ENCODE data around the gene TUT7.
A peak's percentile ranks its signal among the peaks of the same experiment; 100 is the strongest.
"Not testable (repeated sequence)": the region's sequence is repeated elsewhere in the genome, so short reads cannot be mapped to it uniquely, and the experiment has no call there.

TUT7 gene, protein sequence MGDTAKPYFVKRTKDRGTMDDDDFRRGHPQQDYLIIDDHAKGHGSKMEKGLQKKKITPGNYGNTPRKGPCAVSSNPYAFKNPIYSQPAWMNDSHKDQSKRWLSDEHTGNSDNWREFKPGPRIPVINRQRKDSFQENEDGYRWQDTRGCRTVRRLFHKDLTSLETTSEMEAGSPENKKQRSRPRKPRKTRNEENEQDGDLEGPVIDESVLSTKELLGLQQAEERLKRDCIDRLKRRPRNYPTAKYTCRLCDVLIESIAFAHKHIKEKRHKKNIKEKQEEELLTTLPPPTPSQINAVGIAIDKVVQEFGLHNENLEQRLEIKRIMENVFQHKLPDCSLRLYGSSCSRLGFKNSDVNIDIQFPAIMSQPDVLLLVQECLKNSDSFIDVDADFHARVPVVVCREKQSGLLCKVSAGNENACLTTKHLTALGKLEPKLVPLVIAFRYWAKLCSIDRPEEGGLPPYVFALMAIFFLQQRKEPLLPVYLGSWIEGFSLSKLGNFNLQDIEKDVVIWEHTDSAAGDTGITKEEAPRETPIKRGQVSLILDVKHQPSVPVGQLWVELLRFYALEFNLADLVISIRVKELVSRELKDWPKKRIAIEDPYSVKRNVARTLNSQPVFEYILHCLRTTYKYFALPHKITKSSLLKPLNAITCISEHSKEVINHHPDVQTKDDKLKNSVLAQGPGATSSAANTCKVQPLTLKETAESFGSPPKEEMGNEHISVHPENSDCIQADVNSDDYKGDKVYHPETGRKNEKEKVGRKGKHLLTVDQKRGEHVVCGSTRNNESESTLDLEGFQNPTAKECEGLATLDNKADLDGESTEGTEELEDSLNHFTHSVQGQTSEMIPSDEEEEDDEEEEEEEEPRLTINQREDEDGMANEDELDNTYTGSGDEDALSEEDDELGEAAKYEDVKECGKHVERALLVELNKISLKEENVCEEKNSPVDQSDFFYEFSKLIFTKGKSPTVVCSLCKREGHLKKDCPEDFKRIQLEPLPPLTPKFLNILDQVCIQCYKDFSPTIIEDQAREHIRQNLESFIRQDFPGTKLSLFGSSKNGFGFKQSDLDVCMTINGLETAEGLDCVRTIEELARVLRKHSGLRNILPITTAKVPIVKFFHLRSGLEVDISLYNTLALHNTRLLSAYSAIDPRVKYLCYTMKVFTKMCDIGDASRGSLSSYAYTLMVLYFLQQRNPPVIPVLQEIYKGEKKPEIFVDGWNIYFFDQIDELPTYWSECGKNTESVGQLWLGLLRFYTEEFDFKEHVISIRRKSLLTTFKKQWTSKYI (N-terminal part only)

GRCh38 chr9:86354011-86354817 is at the start of gene TUT7:
Gene TUT7 (minus strand): TSS chr9:86354410. CDS start chr9:86353199, 1,211 bp downstream.
- DNase-seq = peak; percentile 93 to 95

- DNase-seq = no peak
Observed at GRCh38 chr9:86402591-86402990, 48.4 kb upstream of the TUT7 start.

DNA sequence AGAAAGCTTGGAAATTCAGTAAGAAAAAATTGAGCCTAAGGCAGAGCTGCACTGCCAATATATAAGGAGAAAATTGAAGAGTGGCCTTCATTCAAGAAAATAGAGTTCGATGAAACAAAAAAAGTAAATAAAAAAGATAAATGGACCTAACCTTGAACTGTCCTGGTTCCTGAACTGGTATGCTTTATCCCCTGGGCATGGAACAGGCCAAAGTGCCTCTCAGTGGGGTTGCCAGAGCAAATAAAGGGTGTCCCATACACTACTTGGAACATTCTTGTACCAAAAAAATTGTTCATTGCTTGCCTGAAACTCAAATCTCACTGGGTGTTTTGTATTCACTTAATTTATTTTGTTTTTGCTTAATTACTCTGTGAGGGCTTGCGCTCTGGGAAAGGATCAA is 42.2 kb upstream of the TUT7 start:
- DNase-seq = no peak

- DNase-seq = not testable (repeated sequence)
Observed at GRCh38 chr9:86390184-86390583, 36.0 kb upstream of the TUT7 start.

DNA sequence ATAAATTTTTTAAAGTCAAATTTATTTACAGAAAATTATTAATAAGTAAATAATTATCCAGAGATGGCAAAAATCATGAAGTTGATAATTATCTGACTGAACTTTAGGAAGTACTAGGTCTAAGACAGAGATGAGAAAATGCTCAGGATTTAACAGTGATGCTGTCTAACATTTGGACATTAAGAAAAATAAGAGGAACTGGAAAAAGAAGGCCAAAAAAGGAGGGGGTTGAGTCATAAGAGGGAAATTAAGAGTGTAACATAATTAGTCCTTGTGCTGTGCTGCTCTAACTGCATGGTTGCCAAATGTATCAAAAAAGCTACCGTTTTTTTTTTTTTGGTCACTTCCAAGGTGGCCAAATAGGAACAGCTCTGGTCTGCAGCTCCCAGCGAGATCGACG is 35.4 kb upstream of the TUT7 start:
- DNase-seq = no peak

- no peak for DNase-seq
Observed at GRCh38 chr9:86387376-86387775, 33.2 kb upstream of the TUT7 start.

DNA sequence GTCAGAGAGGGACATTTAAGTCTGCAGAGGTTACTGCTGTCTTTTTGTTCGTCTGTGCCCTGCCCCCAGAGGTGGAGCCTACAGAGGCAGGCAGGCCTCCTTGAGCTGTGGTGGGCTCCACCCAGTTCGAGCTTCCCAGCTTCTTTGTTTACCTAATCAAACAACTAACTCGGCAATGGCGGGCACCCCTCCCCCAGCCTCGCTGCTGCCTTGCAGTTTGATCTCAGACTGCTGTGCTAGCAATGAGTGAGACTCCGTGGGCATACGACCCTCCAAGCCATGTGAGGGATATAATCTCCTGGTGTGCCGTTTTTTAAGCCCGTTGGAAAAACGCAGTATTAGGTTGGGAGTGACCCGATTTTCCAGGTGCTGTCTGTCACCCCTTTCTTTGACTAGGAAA is 28.8 kb upstream of the TUT7 start:
- DNase-seq = not testable (repeated sequence)

DNA sequence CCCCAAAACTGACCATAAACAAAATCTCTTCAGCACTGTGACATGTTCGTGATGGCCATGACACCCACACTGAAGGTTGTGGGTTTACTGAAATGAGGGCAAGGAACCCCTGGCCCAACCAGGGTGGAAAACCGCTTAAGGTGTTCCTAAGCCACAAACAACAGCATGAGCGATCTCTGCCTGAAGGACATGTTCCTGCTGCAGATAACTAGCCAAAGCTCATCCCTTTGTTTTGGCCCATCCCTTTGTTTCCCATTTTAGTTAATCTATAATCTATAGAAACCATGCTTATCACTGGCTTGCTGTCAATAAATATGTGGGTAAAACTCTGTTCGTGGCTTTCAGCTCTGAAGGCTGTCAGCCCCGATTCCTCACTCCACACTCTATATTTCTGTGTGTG is 21.8 kb upstream of the TUT7 start:
- no peak for DNase-seq

DNA sequence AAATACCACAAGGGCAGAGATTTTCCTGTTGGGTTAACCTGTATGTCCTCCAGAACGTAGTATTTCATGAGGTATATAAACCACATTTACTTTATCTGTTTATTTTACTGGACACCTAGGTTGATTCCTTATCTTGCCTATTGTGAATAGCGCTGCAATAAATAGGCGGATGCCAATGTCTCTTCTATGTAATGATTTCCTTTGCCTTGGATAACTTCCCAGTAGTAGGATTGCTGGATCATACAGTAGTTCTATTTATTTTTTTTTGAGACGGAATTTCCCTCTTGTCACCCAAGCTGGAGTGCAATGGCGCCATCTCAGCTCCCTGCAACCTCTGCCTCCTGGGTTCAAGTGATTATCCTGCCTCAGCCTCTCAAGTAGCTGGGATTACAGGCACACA is 15.6 kb upstream of the TUT7 start:
- DNase-seq = no peak

DNA sequence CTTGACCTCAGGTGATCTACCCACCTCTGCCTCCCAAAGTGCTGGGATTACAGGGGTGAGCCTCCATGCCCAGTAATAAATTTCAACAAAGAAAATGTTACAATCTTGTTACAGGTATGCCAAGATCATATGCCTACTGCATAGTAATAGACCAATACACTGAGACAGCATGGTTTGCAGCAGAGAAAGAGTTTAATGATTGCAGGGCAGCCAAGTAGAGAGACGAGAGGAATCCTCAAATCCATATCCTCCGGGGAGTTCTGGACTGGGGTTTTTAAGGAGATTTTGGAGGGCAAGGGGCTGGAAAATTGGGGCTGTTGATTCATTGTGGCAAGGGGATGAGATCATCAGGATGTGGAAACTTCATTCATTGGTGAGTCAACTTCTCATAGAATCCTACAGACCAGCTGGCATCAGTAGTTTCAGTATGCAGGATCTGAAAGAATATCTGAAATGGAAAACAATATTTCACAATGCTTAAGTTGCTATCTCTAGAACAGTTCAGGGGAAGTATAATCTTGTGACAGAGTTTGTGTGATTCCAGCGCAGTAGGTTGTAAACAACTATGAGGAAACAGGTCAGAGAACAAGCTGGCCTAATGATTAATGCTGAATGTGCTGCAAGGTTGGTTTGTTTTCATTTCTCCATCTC is 14.8 kb upstream of the TUT7 start:
- DNase-seq = no peak

GRCh38 chr9:86361176-86361575 is 7.0 kb upstream of the TUT7 start:
- DNase-seq = no peak

DNA sequence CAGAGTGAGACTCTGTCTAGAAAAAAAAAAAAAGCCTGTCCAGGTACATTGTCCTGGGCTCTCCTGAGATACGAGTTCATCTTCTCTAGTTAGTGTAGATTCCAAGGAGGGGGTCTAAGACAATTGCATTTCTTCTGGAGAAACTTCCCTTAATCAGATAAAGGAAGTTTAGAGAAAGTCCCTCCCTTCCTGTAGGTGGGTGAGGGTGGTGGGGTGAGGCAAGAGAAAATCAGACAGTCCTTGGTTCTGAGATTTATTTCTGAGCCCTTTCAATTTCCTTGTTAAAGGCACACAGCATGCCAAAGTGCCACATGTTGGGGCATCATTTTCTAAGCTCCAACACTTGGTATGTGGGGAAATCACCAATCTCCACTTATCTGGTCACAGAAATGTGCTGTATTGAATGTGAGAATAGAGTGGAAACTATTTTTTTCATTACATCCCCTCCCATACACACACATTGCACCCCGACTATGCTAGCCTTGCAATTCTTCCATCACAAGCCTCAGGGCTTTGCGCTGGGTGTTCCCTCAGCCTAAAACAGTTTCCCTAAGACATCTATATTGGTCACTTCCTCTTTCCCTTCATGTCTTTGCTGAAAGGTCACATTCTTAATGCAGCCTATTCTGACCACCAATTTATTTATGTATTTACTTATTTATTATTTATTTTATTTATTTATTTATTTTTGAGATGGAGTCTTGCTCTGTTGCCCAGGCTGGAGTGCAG is 5.1 kb upstream of the TUT7 start:
- peak in 1 of 2 donors; percentile 9 for DNase-seq

DNA sequence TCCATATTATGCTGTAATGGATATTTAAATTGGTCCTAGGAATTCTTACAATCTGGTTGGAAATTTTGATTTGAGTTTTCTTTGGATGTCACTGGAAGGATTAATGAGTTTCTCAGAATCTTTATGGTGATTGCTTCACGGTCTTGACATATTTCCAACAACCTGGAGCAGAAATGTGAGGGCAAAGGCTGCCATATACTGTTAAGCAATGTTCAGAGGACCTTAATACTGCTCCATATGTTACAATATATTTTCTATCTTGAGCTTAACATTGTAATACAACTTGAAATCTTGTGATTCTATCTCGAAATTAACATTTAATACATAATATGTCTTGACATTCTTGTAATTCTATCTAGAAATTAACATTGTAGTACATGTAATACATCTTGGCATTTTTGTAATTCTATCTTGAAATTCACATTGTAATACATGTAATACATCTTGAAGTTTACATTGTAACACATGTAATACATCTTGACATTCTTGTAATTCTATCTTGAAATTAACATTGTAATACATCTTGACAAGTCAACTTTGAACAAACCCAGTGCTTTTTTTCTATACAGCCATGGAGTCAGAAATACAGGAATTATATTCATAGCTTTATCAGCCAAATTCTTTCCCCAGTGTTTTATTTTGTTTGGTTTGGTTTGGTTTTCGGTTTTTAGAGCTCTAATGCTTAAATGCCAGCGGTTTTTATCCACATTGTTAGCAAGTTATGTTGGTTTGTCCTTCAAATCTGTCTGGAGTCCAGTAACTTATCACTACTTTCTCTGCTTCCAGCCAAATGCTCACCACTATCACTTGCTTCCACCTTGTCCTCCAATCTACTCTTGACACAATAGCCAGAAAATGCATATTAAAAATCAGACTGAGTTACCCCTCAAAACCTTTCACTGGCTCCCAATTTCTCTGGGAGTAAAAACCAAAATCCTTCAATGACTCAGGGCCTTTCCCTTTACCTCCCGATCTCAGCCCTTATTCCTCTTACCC is 3.0 kb upstream of the TUT7 start:
- DNase-seq = no peak

GRCh38 chr9:86355814-86356213 is 1.6 kb upstream of the TUT7 start:
- DNase-seq = no peak

DNA sequence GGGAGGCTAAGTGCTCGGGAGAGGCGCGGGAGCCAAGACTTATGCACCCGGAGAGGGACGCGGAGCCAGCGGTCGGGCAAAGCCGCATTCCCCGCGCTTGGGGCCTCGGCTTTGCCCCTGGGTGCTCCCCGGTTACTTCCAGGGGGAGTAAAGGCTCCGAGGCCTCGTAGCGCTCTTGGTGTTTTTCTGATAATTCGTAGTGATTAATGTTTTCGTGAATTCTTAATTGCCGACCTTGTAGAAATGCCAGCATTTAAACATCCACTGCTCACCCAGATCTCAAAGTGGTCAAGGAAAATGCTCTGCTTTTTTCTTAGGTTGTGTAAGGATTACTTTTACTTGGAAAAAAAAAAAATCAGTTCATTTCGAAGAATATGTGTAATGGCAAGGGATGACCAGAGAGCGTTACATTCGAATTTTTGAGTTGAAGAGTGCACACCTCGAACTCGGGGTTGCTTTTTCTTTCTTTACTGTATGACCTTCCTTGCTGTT is 654 bp upstream of the TUT7 start:
- DNase-seq = no peak

DNA sequence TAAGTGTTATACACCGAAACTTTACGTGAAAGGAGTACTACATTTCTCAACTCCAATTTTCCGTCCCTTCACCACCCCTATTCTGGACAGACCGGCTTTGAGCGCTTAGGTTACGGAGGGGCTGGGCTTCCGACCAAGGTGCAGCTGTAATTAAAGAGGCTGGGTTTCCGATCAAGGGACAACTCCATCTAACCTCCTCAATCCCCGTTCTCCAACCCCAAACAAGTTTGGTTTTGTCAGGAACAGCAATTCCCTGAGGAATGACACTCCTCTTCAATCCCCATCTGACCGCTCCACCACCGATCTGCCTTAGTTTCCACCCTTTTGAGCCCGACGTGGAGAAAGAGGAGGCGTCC is 577 bp downstream of the TUT7 start:
- no peak for DNase-seq

- no peak for DNase-seq
Observed at GRCh38 chr9:86352440-86353077, 1.7 kb downstream of the TUT7 start.

DNA sequence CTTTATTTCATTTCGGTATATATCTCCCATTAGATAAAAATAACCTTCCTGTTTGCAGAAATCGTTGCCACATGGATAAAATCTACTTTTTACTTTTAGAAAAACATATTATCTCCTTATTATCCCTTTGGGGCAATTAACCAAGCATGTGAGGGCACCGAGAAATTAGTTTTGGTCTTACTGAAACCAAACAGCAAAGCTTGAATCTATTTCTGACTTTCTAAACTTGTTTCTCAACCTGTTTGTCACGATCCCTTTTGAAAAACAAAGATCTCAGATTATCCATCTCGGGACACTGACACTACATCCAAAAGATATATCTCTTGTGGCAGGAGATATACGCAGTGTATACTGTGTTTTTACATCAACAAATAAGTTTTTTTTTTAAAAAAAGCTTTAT is 2.3 kb downstream of the TUT7 start:
- no peak for DNase-seq
